Heart left ventricle (tissue), 16 donors: ENCODE results near the gene ASCC1. TPM values are rescaled to one million over a fixed set of nuclear protein-coding genes. Genes with fewer than 3 reads are reported as not detected.

ENCODE experiments used
- ATAC-seq, 4 donors: fragments of 200-7000 bp; cut with Tn5 transposase; one replicate each; pipeline ENCODE4 v1.9.1; 2020 to 2022; ENCODE audit warnings: moderate library complexity in 4 of 4, mild to moderate bottlenecking in 3 of 4, moderate number of reproducible peaks in 1 of 4
- DNase-seq, 5 donors: peaks; one replicate each; pipeline ENCODE4 v3.0.0-alpha.2; 2020
- H3K27ac ChIP-seq, 12 donors: fragments of 200-600 bp; sonication (generic) in 4 of 12; one replicate each; pipeline versions ENCODE4 v1.5.0 to v1.8.0; 2016 to 2022; ENCODE audit warnings: mild to moderate bottlenecking in 2 of 12
- H3K27me3 ChIP-seq, 9 donors: fragments of 200-600 bp; sonication (generic) in 2 of 9; one replicate each; pipeline versions ENCODE4 v1.5.1 to v1.8.0; 2016 to 2022; ENCODE audit warnings: mild to moderate bottlenecking in 3 of 9
- H3K36me3 ChIP-seq, 9 donors: fragments of 200-600 bp; sonication (generic) in 2 of 9; one replicate each; pipeline versions ENCODE4 v1.5.0 to v1.8.0; 2018 to 2022; ENCODE audit warnings: mild to moderate bottlenecking in 2 of 9
- H3K4me1 ChIP-seq, 12 donors: fragments of 200-600 bp; sonication (generic) in 4 of 12; one replicate each; pipeline versions ENCODE4 v1.5.0 to v1.8.0; 2016 to 2022; ENCODE audit warnings: mild to moderate bottlenecking in 3 of 12
- H3K4me3 ChIP-seq, 12 donors: fragments of 200-600 bp; sonication (generic) in 4 of 12; one replicate each; pipeline versions ENCODE4 v1.5.0 to v1.8.0; 2017 to 2022; ENCODE audit warnings: mild to moderate bottlenecking in 9 of 12, moderate library complexity in 4 of 12
- H3K9me3 ChIP-seq, 12 donors: fragments of 200-600 bp; sonication (generic) in 4 of 12; one replicate each; pipeline versions ENCODE4 v1.5.0 to v1.8.0; 2016 to 2022; ENCODE audit warnings: mild to moderate bottlenecking in 1 of 12
- CTCF ChIP-seq, 12 donors: fragments of 200-600 bp; sonication (generic) in 4 of 12; IDR thresholded peaks; one replicate each; pipeline versions ENCODE4 v1.5.0 to v1.8.0; 2018 to 2022; ENCODE audit warnings: antibody characterized with exemption in 12 of 12, mild to moderate bottlenecking in 5 of 12
- POLR2A ChIP-seq, 2 donors: fragments of 450-650 bp; IDR thresholded peaks; one replicate each; pipeline ENCODE4 v1.6.1; 2017; ENCODE audit warnings: antibody characterized with exemption in 2 of 2, mild to moderate bottlenecking in 2 of 2, moderate library complexity in 2 of 2
- WGBS, 4 donors: extraction: QIAGEN DNeasy Blood & Tissue Kit in 2 of 4; methylation state at CpG; one replicate each; pipeline versions ENCODE4 v1.1.5 to v1.1.7; 2013 to 2018; 5-methylcytosine and 5-hydroxymethylcytosine counted together
- intact Hi-C, 10 donors: fragments of 100-400 bp; cut with DNase I; formaldehyde crosslinking; loops; one replicate each; pipeline versions ENCODE4 v1.11.1 to v1.14.2; 2022
- polyA plus RNA-seq, 2 donors: library from polyadenylated mRNA; stranded (reverse); fragments of 200-250 nt; gene quantifications; one replicate each; pipeline ENCODE4 v1.2.3, GENCODE V29; 2013
- total RNA-seq, 9 donors: library from RNA; depleted of rRNA in 2 of 9; stranded (reverse); fragments of >200 nt in 2 of 9; fragmentation: NEBNext Ultra II Directional in 3 of 9; extraction: Animal tissue kit (Norgen Biotek cat#: 25700) in 3 of 9; gene quantifications; one replicate each; pipeline versions ENCODE4 v1.1.0 to v1.2.4, GENCODE V29; 2016 to 2023
- donor health status: ischemic (EF 13 %, LVEDD 7.1; RV severe dilation, severe dysfunction).
- donor health status: healthy with polysubstance abuse.
- donor health status: DM: no; HTN: yes; CAD: no.
- donor health status: DM: no; HTN: no; CAD: no.
- donor health status: ischemic (EF 25% LVEDD 6.9; RV normal size, moderate dysfunction).
- donor health status: ischemic (EF 25% LVEDD 5.7; RV mildly dilated, moderate dysfunction).
- donor health status: healthy.
- donor health status: DM: yes; HTN: yes; CAD: no.
- donor health status: ischemic (EF 35%, LVEDD 5.7; RV mildly dilated, moderate dysfunction).
- donor health status: nonischemic (EF 11% LVEDD 7.7; RV severe dilation, severe dysfunction).
- donor health status: DM: yes; HTN: yes; CAD: no.
- donor health status: PGD.
- donor health status: ischemic (EF 29% LVEDD 5.4; RV normal size, mild dysfunction).
- donor health status: nonischemic (EF 23%, LVEDD 6.1; RV moderate dilation, normal function).

The ASCC1 gene
- total and polyA plus RNA-seq, 11 donors = 12.0 to 49.6 (median 35.3) TPM

- Histone ChIP-seq H3K4me1 (peaks cover 0 to 26% (median 3%) of the 10 kb centered on the region in 12 donors), H3K27ac (no peak overlapping the region), H3K4me3 (no peak overlapping the region), H3K27me3 (no peaks in the 10 kb centered on the region), H3K9me3 (no peaks in the 10 kb centered on the region), H3K36me3 (peaks cover 0 to 78% (median 59%) of the 10 kb centered on the region in 9 donors)
- intact Hi-C loops = loop anchor here in 1 of 10 donors (10.0 kb wide), 1 partner anchor 90 kb away; no protein-coding TSS in a partner anchor
- DNase-seq = no peak
- no peak for TF ChIP-seq POLR2A (IDR thresholded peaks at IDR 0.05)
- no peak for TF ChIP-seq CTCF (IDR thresholded peaks at IDR 0.05)
- ATAC-seq = no peak
- 75 to 89% (median 81%) methylated on average over 6 of the region's 6 CpGs for WGBS, 4 donors
Observed at GRCh38 chr10:72234560-72235095, 18.6 kb upstream of the ASCC1 start.

GRCh38 chr10:72233621-72234020 is 17.5 kb upstream of the ASCC1 start:
- TF ChIP-seq POLR2A (IDR thresholded peaks at IDR 0.05) (no peak), CTCF (IDR thresholded peaks at IDR 0.05) (no peak)
- intact Hi-C loops = loop anchor here in 1 of 10 donors (10.0 kb wide), 1 partner anchor 91 kb away; no protein-coding TSS in a partner anchor
- H3K27me3 ChIP-seq = no peaks in the 10 kb centered on the region
- no peak overlapping the region for H3K4me3 ChIP-seq
- ATAC-seq (no peak), DNase-seq (no peak)
- H3K36me3 ChIP-seq = peaks cover 0 to 81% (median 59%) of the 10 kb centered on the region in 9 donors
- H3K27ac ChIP-seq = peak overlapping the region in 1 of 12 donors; percentile 3
- H3K9me3 ChIP-seq = no peaks in the 10 kb centered on the region
- peaks cover 0 to 35% (median 11%) of the 10 kb centered on the region in 12 donors for H3K4me1 ChIP-seq

DNA sequence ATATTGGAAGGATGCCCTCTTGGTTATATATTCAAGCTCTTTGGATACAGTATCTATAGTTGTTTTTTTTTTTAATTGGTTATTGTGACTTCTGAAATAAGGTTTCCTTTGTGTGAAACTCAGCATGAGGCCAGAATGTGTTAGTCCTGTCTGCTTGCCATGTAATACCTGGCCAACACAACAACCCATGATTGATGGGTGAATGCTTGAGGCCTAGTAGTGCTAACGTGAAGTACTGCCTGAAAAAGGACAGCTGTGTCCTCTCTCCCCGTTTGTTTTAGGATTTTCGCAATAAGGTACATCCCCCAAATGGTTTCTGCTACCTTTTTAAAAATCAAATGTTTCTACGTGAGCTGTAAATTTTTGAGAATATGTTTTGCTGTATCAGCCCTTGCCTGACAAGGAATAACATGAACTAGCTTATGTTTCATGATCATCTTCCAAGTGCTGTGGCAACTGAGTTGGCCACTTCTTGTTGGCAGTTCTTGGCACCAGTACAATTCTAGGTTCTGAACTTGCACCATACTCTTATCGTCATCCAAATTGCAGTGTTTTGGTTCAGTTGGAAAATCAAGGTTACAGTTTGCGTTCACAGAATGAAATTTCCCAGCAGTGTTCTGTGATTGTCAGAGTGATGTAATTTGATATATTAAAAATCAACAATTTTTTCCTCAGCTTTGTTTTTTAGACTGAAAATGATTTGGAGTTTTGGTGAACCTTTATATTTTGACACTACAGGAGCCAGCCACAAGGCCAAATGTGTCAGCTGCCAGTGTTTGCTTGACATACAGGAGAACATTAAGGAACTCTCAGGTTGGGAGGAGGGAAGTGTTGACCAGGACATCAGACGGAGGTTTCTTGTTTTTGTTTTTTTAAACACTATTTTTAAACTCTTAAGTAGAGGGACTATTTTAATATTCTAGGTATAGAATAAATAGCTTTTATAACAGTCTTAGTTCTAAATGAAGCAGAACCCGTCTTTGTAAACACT is 13.5 kb upstream of the ASCC1 start:
- intact Hi-C loops = loop anchor here in 4 of 10 donors (5.0 to 10.0 kb wide), 3 partner anchors 95 to 275 kb away; no protein-coding TSS in a partner anchor
- H3K4me3 ChIP-seq = no peak overlapping the region
- ATAC-seq (peak in 3 of 4 donors; percentile 28 to 57 (median 56)), DNase-seq (no peak)
- WGBS, 4 donors = 56 to 64% (median 62%) methylated on average over 8 of the region's 8 CpGs
- no peaks in the 10 kb centered on the region for H3K27me3 ChIP-seq
- H3K36me3 ChIP-seq = peaks cover 0 to 96% (median 53%) of the 10 kb centered on the region in 9 donors
- peak overlapping the region in 8 of 12 donors; percentile 12 to 77 (median 52) for H3K27ac ChIP-seq
- TF ChIP-seq POLR2A (IDR thresholded peaks at IDR 0.05) (no peak), CTCF (IDR thresholded peaks at IDR 0.05) (no peak)
- H3K4me1 ChIP-seq = peaks cover 0 to 42% (median 11%) of the 10 kb centered on the region in 12 donors
- H3K9me3 ChIP-seq = no peaks in the 10 kb centered on the region

- Histone ChIP-seq H3K27ac (peak overlapping the region in 6 of 12 donors; percentile 4 to 77 (median 30)), H3K36me3 (peaks cover 0 to 96% (median 51%) of the 10 kb centered on the region in 9 donors), H3K4me1 (peaks cover 0 to 50% (median 13%) of the 10 kb centered on the region in 12 donors), H3K9me3 (no peaks in the 10 kb centered on the region), H3K4me3 (no peak overlapping the region), H3K27me3 (no peaks in the 10 kb centered on the region)
- no peak for DNase-seq
- no peak for ATAC-seq
- WGBS, 4 donors = 44 to 63% (median 55%) methylated on average over 2 of the region's 2 CpGs
- TF ChIP-seq POLR2A (IDR thresholded peaks at IDR 0.05) (no peak), CTCF (IDR thresholded peaks at IDR 0.05) (no peak)
- intact Hi-C loops = loop anchor here in 3 of 10 donors (5.0 to 10.0 kb wide), 2 partner anchors 101 to 274 kb away; no protein-coding TSS in a partner anchor
Observed at GRCh38 chr10:72228318-72228751, 12.3 kb upstream of the ASCC1 start.
